Smooth muscle cell of the brain vasculature (primary cell): ENCODE results near the gene RASAL1.

Experiments used
- DNase-seq: peaks from one replicate; pipeline ENCODE4 v3.0.0-alpha.2; 2012; ENCODE audit warnings: low read depth, low spot score

The RASAL1 gene

GRCh38 chr12:113058553-113058952, 77.0 kb downstream of the RASAL1 start:
- DNase-seq, result no peak

GRCh38 chr12:113057565-113058485, 77.7 kb downstream of the RASAL1 start:
- DNase-seq, result no peak

- DNase-seq, result no peak
These were observed 78.7 kb downstream of the RASAL1 start, which contains the start of gene DTX1 for GRCh38 chr12:113056631-113057488. Gene DTX1, plus strand, starts transcription at chr12:113056730. Its CDS starts 1,463 bp downstream, at chr12:113058193.

- DNase-seq, result no peak
These were observed 79.3 kb downstream of the RASAL1 start for GRCh38 chr12:113056381-113056630.

- no peak for DNase-seq
These were observed 79.8 kb downstream of the RASAL1 start for GRCh38 chr12:113055594-113056380.

- no peak for DNase-seq
These were observed 80.5 kb downstream of the RASAL1 start for GRCh38 chr12:113054948-113055486.

- no peak for DNase-seq
These were observed 83.2 kb downstream of the RASAL1 start for GRCh38 chr12:113052326-113052725.

- no peak for DNase-seq
These were observed 83.8 kb downstream of the RASAL1 start for GRCh38 chr12:113051759-113052158.

- no peak for DNase-seq
These were observed 84.8 kb downstream of the RASAL1 start for GRCh38 chr12:113050795-113051194.

GRCh38 chr12:113049976-113050742, 85.4 kb downstream of the RASAL1 start:
- no peak for DNase-seq
